Caco-2 (cell line): ENCODE measurements around the gene TNFAIP3. TPM values are rescaled to one million over a fixed set of nuclear protein-coding genes. Genes with fewer than 3 reads are reported as not detected.

Experiments
- BruUV-seq: library from RNA; stranded (reverse); fragments of 400-500 nt; replicated peaks from 2 replicates; lab custom pipeline; 2021; lab: Mats Ljungman, UMichigan
- CTCF ChIA-PET: fragments of 300-600 bp; sonication (Branson Sonifier 250); formaldehyde crosslinking; loops from one replicate; lab custom pipeline; 2022; ENCODE audit warnings: antibody characterized with exemption; lab: Charles Lee
- POLR2A ChIA-PET: fragments of 300-600 bp; sonication (Branson Sonifier 250); formaldehyde crosslinking; loops from one replicate; lab custom pipeline; 2022; ENCODE audit warnings: antibody characterized with exemption; lab: Charles Lee
- DNase-seq, 2 experiments: peaks; one replicate each; pipeline versions ENCODE4 v3.0.0 to v3.0.0-alpha.2; 2020 to 2022
- H3K27me3 ChIP-seq: replicated peaks from 2 replicates; pipeline ENCODE4 v1.6.0; 2011; ENCODE audit warnings: low read length; ENCODE audit not compliant: control insufficient read depth, insufficient read depth
- H3K36me3 ChIP-seq: 2 replicates; pipeline ENCODE4 v1.5.1; 2011; ENCODE audit warnings: low read length; ENCODE audit not compliant: control insufficient read depth, insufficient read depth
- H3K4me1 ChIP-seq: fragments of 250-450 bp; sonication (Bioruptor Pico); 2 replicates; pipeline ENCODE4 v1.5.1; 2020; ENCODE audit warnings: mild to moderate bottlenecking
- H3K4me3 ChIP-seq: 2 replicates; pipeline ENCODE4 v1.5.1; 2011; ENCODE audit warnings: low read depth, mild to moderate bottlenecking, control low read depth, low read length
- H3K9me3 ChIP-seq: fragments of 250-450 bp; sonication (Bioruptor Pico); 2 replicates; pipeline ENCODE4 v1.5.1; 2020; ENCODE audit warnings: mild to moderate bottlenecking, moderate library complexity
- H3K27ac Mint-ChIP-seq: one replicate; pipeline ENCODE4 v1.8.0; 2022; ENCODE audit warnings: mixed read lengths; ENCODE audit not compliant: unreplicated experiment
- H3K27me3 Mint-ChIP-seq: one replicate; pipeline ENCODE4 v1.8.0; 2022; ENCODE audit warnings: mixed read lengths; ENCODE audit not compliant: insufficient read depth, unreplicated experiment
- H3K36me3 Mint-ChIP-seq: one replicate; pipeline ENCODE4 v1.8.0; 2022; ENCODE audit warnings: mild to moderate bottlenecking, mixed read lengths; ENCODE audit not compliant: insufficient read depth, unreplicated experiment
- H3K4me1 Mint-ChIP-seq: one replicate; pipeline ENCODE4 v1.8.0; 2022; ENCODE audit warnings: low read depth, mixed read lengths; ENCODE audit not compliant: unreplicated experiment
- H3K4me3 Mint-ChIP-seq: one replicate; pipeline ENCODE4 v1.8.0; 2022; ENCODE audit warnings: mild to moderate bottlenecking, moderate library complexity, mixed read lengths; ENCODE audit not compliant: unreplicated experiment
- H3K9me3 Mint-ChIP-seq: one replicate; pipeline ENCODE4 v1.8.0; 2022; ENCODE audit warnings: mixed read lengths; ENCODE audit not compliant: unreplicated experiment
- intact Hi-C: fragments of 100-400 bp; cut with micrococcal nuclease; formaldehyde crosslinking; loops from one replicate; pipeline ENCODE4 v1.10.0; 2022; ENCODE audit not compliant: unreplicated experiment
- total RNA-seq: library from RNA; stranded (reverse); gene quantifications from 2 replicates; pipeline ENCODE4 v1.2.3, GENCODE V29; 2022
- TF ChIP-seq, protein P1 (sequence below), 2 experiments: fragments of 200-600 bp in 1 of 2; IDR thresholded peaks; 1 replicate in 1 of 2; 2 replicates in 1 of 2; pipeline versions ENCODE4 v1.5.1 to v1.8.0; 2011 to 2022; ENCODE audit warnings: antibody characterized with exemption in 1 of 2, control low read depth in 1 of 2, inconsistent platforms in 1 of 2, low read depth in 1 of 2, low read length in 1 of 2, mild to moderate bottlenecking in 1 of 2, moderate library complexity in 1 of 2; ENCODE audit not compliant: insufficient read depth in 1 of 2, severe bottlenecking in 1 of 2, unreplicated experiment in 1 of 2

TNFAIP3 gene
- total RNA-seq, 1 experiment from 2014 or later = 45.7 TPM

DNA sequence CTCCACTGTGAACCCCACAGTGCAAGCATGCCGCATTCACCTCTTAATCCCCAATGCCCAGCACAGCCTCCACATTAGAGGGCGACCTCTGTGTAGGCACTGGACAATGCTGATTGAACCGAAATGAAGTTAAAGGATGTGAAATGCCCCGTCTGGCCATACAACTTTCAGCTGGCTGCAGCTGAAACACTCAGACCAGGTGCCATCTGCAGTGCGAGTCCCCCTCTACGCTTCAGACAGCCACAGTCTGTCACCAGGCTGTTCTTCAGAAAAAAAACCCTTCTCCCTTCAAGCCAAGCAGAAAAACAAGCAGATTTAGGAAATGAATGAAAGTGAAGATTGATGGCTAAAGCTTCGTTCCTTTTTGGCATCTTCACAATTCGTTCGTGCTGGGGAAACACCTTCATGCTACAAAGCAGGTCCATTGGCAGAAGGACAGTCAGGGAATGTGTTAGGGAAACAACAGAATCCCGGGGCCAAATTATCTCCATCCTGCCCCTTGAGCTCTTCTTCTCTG is 44.7 kb downstream of the TNFAIP3 start:
- no peaks in the 10 kb centered on the region for H3K4me1 Mint-ChIP-seq
- CTCF ChIA-PET = no interaction called here
- intact Hi-C loops = no loop called here
- Histone ChIP-seq H3K9me3 (peaks cover 5% of the 10 kb centered on the region; the same call in 1 of the 2 replicates), H3K27me3 (no peaks in the 10 kb centered on the region), H3K4me1 (no peaks in the 10 kb centered on the region), H3K36me3 (no peaks in the 10 kb centered on the region), H3K4me3 (no peak overlapping the region)
- H3K36me3 Mint-ChIP-seq = no peaks in the 10 kb centered on the region
- DNase-seq = no peak
- peaks cover 27% of the 10 kb centered on the region for H3K9me3 Mint-ChIP-seq
- no peaks in the 10 kb centered on the region for H3K27me3 Mint-ChIP-seq
- BruUV-seq = no TSS peak
- POLR2A ChIA-PET = no interaction called here
- TF ChIP-seq, protein P1, sequence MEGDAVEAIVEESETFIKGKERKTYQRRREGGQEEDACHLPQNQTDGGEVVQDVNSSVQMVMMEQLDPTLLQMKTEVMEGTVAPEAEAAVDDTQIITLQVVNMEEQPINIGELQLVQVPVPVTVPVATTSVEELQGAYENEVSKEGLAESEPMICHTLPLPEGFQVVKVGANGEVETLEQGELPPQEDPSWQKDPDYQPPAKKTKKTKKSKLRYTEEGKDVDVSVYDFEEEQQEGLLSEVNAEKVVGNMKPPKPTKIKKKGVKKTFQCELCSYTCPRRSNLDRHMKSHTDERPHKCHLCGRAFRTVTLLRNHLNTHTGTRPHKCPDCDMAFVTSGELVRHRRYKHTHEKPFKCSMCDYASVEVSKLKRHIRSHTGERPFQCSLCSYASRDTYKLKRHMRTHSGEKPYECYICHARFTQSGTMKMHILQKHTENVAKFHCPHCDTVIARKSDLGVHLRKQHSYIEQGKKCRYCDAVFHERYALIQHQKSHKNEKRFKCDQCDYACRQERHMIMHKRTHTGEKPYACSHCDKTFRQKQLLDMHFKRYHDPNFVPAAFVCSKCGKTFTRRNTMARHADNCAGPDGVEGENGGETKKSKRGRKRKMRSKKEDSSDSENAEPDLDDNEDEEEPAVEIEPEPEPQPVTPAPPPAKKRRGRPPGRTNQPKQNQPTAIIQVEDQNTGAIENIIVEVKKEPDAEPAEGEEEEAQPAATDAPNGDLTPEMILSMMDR (IDR thresholded peaks at IDR 0.05; ENCODE audit: insufficient read depth in 1 of 2, low read depth in 1 of 2, low read length in 1 of 2, severe bottlenecking in 1 of 2, unreplicated experiment in 1 of 2) = no peak
- H3K27ac Mint-ChIP-seq = no peak overlapping the region
- H3K4me3 Mint-ChIP-seq = no peak overlapping the region

DNA sequence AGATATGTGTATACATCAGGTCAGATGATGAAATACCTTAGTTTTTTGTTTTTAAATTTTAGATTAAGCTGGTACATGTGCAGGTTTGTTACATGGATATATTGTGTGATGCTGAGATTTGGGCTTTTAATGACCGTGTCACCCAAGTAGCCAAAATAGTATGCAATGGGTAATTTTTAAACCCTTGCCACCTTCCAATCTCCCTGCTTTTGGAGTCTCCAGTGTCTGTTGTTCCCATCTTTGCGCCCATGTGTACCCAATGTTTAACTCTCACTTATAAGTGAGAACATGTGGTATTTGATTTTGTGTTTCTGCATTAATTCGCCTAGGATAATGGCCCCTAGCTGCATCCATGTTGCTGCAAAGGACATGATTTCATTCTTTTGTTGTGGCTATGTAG is 45.8 kb downstream of the TNFAIP3 start:
- ChIA-PET POLR2A (no interaction called here), CTCF (no interaction called here)
- Mint-ChIP-seq H3K4me1 (no peaks in the 10 kb centered on the region), H3K9me3 (peaks cover 27% of the 10 kb centered on the region), H3K4me3 (no peak overlapping the region), H3K27me3 (no peaks in the 10 kb centered on the region), H3K27ac (no peak overlapping the region), H3K36me3 (no peaks in the 10 kb centered on the region)
- peaks cover 5% of the 10 kb centered on the region; the same call in 1 of the 2 replicates for H3K9me3 ChIP-seq
- no peaks in the 10 kb centered on the region for H3K27me3 ChIP-seq
- no peak overlapping the region for H3K4me3 ChIP-seq
- no peak for DNase-seq
- no TSS peak for BruUV-seq
- no peaks in the 10 kb centered on the region for H3K36me3 ChIP-seq
- H3K4me1 ChIP-seq = no peaks in the 10 kb centered on the region
- TF ChIP-seq, protein P1 (IDR thresholded peaks at IDR 0.05; ENCODE audit: insufficient read depth in 1 of 2, low read depth in 1 of 2, low read length in 1 of 2, severe bottlenecking in 1 of 2, unreplicated experiment in 1 of 2) = no peak
- intact Hi-C loops = no loop called here

DNA sequence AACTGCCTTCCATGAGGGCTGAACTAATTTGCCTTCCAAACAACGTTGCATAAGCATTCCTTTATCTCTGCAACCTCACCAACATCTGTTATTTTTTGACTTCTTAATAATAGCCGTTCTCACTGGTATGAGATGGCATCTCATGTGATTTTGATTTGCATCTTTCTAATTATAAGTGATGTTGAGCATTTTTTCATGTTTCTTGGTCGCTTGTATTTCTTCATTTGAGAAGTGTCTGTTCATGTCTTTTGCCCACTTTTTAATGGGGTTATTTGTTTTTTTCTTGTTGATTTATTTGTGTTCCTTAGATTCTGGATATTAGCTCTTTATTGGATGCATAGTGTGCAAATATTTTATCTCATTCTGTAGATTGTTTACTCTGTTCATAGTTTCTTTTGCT is 46.4 kb downstream of the TNFAIP3 start:
- POLR2A ChIA-PET = no interaction called here

More for the DNA sequence above, 46.4 kb downstream of the TNFAIP3 start:
- no peak overlapping the region for H3K4me3 ChIP-seq
- H3K27ac Mint-ChIP-seq = no peak overlapping the region
- no peaks in the 10 kb centered on the region for H3K36me3 Mint-ChIP-seq
- H3K9me3 Mint-ChIP-seq = peaks cover 27% of the 10 kb centered on the region
- H3K9me3 ChIP-seq = peaks cover 5% of the 10 kb centered on the region; the same call in 1 of the 2 replicates
- H3K27me3 Mint-ChIP-seq = no peaks in the 10 kb centered on the region
- DNase-seq = no peak
- TF ChIP-seq, protein P1 (IDR thresholded peaks at IDR 0.05; ENCODE audit: insufficient read depth in 1 of 2, low read depth in 1 of 2, low read length in 1 of 2, severe bottlenecking in 1 of 2, unreplicated experiment in 1 of 2) = no peak
- no peak overlapping the region for H3K4me3 Mint-ChIP-seq
- intact Hi-C loops = no loop called here
- no TSS peak for BruUV-seq
- CTCF ChIA-PET = no interaction called here
- no peaks in the 10 kb centered on the region for H3K36me3 ChIP-seq
- no peaks in the 10 kb centered on the region for H3K4me1 ChIP-seq
- H3K27me3 ChIP-seq = no peaks in the 10 kb centered on the region
- H3K4me1 Mint-ChIP-seq = no peaks in the 10 kb centered on the region
